MM.1S (cell line): ENCODE measurements around the gene NQO2.

ENCODE experiments used
- DNase-seq: peaks from one replicate; pipeline ENCODE4 v3.0.0-alpha.2; 2015
- H2AFZ ChIP-seq: fragments of 300-600 bp; sonication (generic); 2 replicates; pipeline ENCODE4 v1.6.0; 2016; ENCODE audit warnings: antibody characterized with exemption, low read length
- H3F3A ChIP-seq: fragments of 300-600 bp; sonication (generic); 2 replicates; pipeline ENCODE4 v1.6.1; 2016; ENCODE audit warnings: mild to moderate bottlenecking, antibody characterized with exemption, low read length, moderate library complexity, mixed read lengths; ENCODE audit not compliant: insufficient read depth
- H3K27ac ChIP-seq: fragments of 300-600 bp; sonication (generic); 2 replicates; pipeline ENCODE4 v1.5.1; 2016; ENCODE audit warnings: mild to moderate bottlenecking, low read length
- H3K27me3 ChIP-seq: fragments of 300-600 bp; sonication (generic); replicated peaks from 2 replicates; pipeline ENCODE4 v1.6.0; 2016; ENCODE audit warnings: low read length; ENCODE audit not compliant: insufficient read depth
- H3K36me3 ChIP-seq: fragments of 300-600 bp; sonication (generic); replicated peaks from 2 replicates; pipeline ENCODE4 v1.6.1; 2016; ENCODE audit warnings: mild to moderate bottlenecking, low read length, mixed read lengths; ENCODE audit not compliant: insufficient read depth
- H3K4me1 ChIP-seq: fragments of 300-600 bp; sonication (generic); 2 replicates; pipeline ENCODE4 v1.6.1; 2016; ENCODE audit warnings: low read length, mixed read lengths
- H3K4me2 ChIP-seq: fragments of 300-600 bp; sonication (generic); 2 replicates; pipeline ENCODE4 v1.6.0; 2016; ENCODE audit warnings: low read depth, low read length
- H3K4me3 ChIP-seq: fragments of 300-600 bp; sonication (generic); 2 replicates; pipeline ENCODE4 v1.5.1; 2016; ENCODE audit warnings: low read length, mixed read lengths
- H3K79me2 ChIP-seq: fragments of 300-600 bp; sonication (generic); 2 replicates; pipeline ENCODE4 v1.6.1; 2016; ENCODE audit warnings: mixed run types, low read length, mixed read lengths
- H3K9ac ChIP-seq: fragments of 300-600 bp; sonication (generic); 2 replicates; pipeline ENCODE4 v1.6.1; 2016; ENCODE audit warnings: low read length, mixed read lengths
- H3K9me2 ChIP-seq: fragments of 300-600 bp; sonication (generic); replicated peaks from 2 replicates; pipeline ENCODE4 v1.6.1; 2016; ENCODE audit warnings: mild to moderate bottlenecking, low read length, mixed read lengths; ENCODE audit not compliant: insufficient read depth
- H3K9me3 ChIP-seq: fragments of 300-600 bp; sonication (generic); replicated peaks from 2 replicates; pipeline ENCODE4 v1.6.1; 2016; ENCODE audit warnings: mild to moderate bottlenecking, low read length, mixed read lengths; ENCODE audit not compliant: insufficient read depth
- H4K20me1 ChIP-seq: fragments of 300-600 bp; sonication (generic); 2 replicates; pipeline ENCODE4 v1.6.1; 2016; ENCODE audit warnings: mild to moderate bottlenecking, low read length, moderate library complexity, mixed read lengths; ENCODE audit not compliant: insufficient read depth
- CTCF ChIP-seq: fragments of 300-600 bp; sonication (generic); IDR thresholded peaks from 2 replicates; pipeline ENCODE4 v1.5.1; 2016; ENCODE audit warnings: antibody characterized with exemption, low read length, mixed read lengths
- EZH2 ChIP-seq: fragments of 300-600 bp; sonication (generic); optimal IDR thresholded peaks from 2 replicates; pipeline ENCODE3; 2017; ENCODE audit warnings: low read depth, mild to moderate bottlenecking, antibody characterized with exemption, low read length, mixed read lengths
- EZH2phosphoT487 ChIP-seq: fragments of 300-600 bp; sonication (generic); IDR thresholded peaks from 2 replicates; pipeline ENCODE4 v1.6.1; 2018; ENCODE audit warnings: antibody characterized with exemption, low read length

The NQO2 gene

GRCh38 chr6:2957696-2958330, 41.9 kb upstream of the NQO2 start:
- H3K4me1 ChIP-seq = peaks cover 5% of the 10 kb centered on the region
- no peak overlapping the region for H3K27ac ChIP-seq
- no peaks in the 10 kb centered on the region for H3F3A ChIP-seq
- TF ChIP-seq EZH2phosphoT487 (no peak), EZH2 (no peak), CTCF (no peak)
- H3K4me3 ChIP-seq = no peak overlapping the region
- H2AFZ ChIP-seq = no peak overlapping the region
- no peaks in the 10 kb centered on the region for H3K27me3 ChIP-seq
- no peak overlapping the region for H3K9ac ChIP-seq
- H3K36me3 ChIP-seq = no peaks in the 10 kb centered on the region
- no peak overlapping the region for H3K4me2 ChIP-seq
- no peaks in the 10 kb centered on the region for H3K79me2 ChIP-seq
- no peaks in the 10 kb centered on the region for H3K9me2 ChIP-seq
- DNase-seq = no peak
- H3K9me3 ChIP-seq = no peaks in the 10 kb centered on the region
- no peaks in the 10 kb centered on the region for H4K20me1 ChIP-seq

- peaks cover 5% of the 10 kb centered on the region for H3K4me1 ChIP-seq
- no peaks in the 10 kb centered on the region for H4K20me1 ChIP-seq
- H3F3A ChIP-seq = no peaks in the 10 kb centered on the region
- no peak for DNase-seq
- TF ChIP-seq EZH2 = no peak
- TF ChIP-seq EZH2phosphoT487 = no peak
- no peak for TF ChIP-seq CTCF
- H3K9ac ChIP-seq = no peak overlapping the region
- H3K9me3 ChIP-seq = no peaks in the 10 kb centered on the region
- H3K4me3 ChIP-seq = no peak overlapping the region
- no peaks in the 10 kb centered on the region for H3K36me3 ChIP-seq
- H2AFZ ChIP-seq = no peak overlapping the region
- no peaks in the 10 kb centered on the region for H3K9me2 ChIP-seq
- H3K79me2 ChIP-seq = no peaks in the 10 kb centered on the region
- no peaks in the 10 kb centered on the region for H3K27me3 ChIP-seq
- H3K4me2 ChIP-seq = no peak overlapping the region
- H3K27ac ChIP-seq = no peak overlapping the region
Observed at GRCh38 chr6:2958331-2958711, 41.4 kb upstream of the NQO2 start.

DNA sequence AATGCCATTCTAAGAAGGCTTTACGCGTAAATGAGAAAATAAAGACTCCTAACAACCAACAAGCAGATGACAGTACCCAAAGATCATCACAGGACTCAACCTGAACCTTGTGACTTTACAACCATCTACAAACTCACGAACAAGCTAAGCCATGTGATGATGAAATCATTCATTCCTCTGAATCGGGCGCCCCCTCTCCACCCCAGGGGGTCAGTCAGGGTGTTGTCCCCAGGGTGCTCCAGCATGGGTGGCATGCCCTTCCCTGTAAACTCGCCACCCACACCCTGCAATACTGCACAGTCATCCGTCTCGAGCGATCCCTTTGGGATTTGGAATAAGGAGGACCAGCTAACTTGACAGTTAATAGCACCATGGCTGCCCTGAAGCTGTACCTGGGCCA, 40.9 kb upstream of the NQO2 start:
- no peak for TF ChIP-seq EZH2phosphoT487
- TF ChIP-seq CTCF = no peak
- TF ChIP-seq EZH2 = no peak
- no peak for DNase-seq
- no peak overlapping the region for H3K27ac ChIP-seq

More for the DNA sequence above, 40.9 kb upstream of the NQO2 start:
- no peak overlapping the region for H3K4me3 ChIP-seq
- no peaks in the 10 kb centered on the region for H3F3A ChIP-seq
- no peaks in the 10 kb centered on the region for H3K9me2 ChIP-seq
- H3K9ac ChIP-seq = no peak overlapping the region
- H3K4me1 ChIP-seq = peaks cover 5% of the 10 kb centered on the region
- no peaks in the 10 kb centered on the region for H3K79me2 ChIP-seq
- no peaks in the 10 kb centered on the region for H3K27me3 ChIP-seq
- H4K20me1 ChIP-seq = no peaks in the 10 kb centered on the region
- no peaks in the 10 kb centered on the region for H3K9me3 ChIP-seq
- no peak overlapping the region for H2AFZ ChIP-seq
- no peak overlapping the region for H3K4me2 ChIP-seq
- no peaks in the 10 kb centered on the region for H3K36me3 ChIP-seq
